Tibial nerve (tissue), 3 donors: ENCODE results near the gene SMAD3.

Experiments used
- POLR2A ChIP-seq, 2 donors: fragments of 450-650 bp; IDR thresholded peaks; one replicate each; pipeline ENCODE4 v1.6.1; 2017; ENCODE audit warnings: antibody characterized with exemption in 2 of 2, mild to moderate bottlenecking in 2 of 2, moderate library complexity in 2 of 2
- TF ChIP-seq, protein P1 (sequence below), 5 experiments: fragments of 200-600 bp in 3 of 5; fragments of 450-650 bp in 2 of 5; sonication (generic) in 3 of 5; IDR thresholded peaks; one replicate each; pipeline ENCODE4 v1.5.1; 2016 to 2019; ENCODE audit warnings: antibody characterized with exemption in 5 of 5, mild to moderate bottlenecking in 3 of 5, moderate library complexity in 2 of 5

DNA sequence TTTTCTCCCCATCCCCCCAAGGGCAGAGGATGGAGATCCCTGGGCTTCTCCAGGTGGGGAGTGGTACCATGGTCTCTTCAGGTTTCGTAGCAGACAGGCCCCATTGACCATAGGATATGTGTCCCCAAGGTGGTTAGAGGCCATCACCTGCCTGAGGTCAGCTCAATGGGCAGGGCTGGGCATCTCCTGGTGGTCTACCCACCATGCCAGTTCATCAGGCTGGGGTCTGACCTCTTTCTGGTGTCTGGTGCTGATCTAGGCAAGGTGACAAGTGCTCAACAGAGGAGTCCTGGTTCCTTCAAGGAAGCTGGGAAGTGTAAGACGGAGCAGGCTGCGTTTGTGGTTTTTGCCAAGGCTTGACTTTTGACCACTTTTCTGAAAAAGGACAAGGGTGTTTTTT, 71.4 kb downstream of the SMAD3 start:
- no peak for TF ChIP-seq POLR2A (IDR thresholded peaks at IDR 0.05)
- TF ChIP-seq, protein P1, sequence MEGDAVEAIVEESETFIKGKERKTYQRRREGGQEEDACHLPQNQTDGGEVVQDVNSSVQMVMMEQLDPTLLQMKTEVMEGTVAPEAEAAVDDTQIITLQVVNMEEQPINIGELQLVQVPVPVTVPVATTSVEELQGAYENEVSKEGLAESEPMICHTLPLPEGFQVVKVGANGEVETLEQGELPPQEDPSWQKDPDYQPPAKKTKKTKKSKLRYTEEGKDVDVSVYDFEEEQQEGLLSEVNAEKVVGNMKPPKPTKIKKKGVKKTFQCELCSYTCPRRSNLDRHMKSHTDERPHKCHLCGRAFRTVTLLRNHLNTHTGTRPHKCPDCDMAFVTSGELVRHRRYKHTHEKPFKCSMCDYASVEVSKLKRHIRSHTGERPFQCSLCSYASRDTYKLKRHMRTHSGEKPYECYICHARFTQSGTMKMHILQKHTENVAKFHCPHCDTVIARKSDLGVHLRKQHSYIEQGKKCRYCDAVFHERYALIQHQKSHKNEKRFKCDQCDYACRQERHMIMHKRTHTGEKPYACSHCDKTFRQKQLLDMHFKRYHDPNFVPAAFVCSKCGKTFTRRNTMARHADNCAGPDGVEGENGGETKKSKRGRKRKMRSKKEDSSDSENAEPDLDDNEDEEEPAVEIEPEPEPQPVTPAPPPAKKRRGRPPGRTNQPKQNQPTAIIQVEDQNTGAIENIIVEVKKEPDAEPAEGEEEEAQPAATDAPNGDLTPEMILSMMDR (IDR thresholded peaks at IDR 0.05): no peak
